K562 (cell line): ENCODE data around the gene ERICH6. TPM values are rescaled to one million over a fixed set of nuclear protein-coding genes. Genes with fewer than 3 reads are reported as not detected.

Experiments
- BDP1 ChIP-seq: IDR thresholded peaks from 3 replicates; pipeline ENCODE4 v1.6.1; 2011; ENCODE audit not compliant: insufficient read length, insufficient read depth
- MAFK ChIP-seq: IDR thresholded peaks from 2 replicates; pipeline ENCODE4 v1.6.1; 2011; ENCODE audit warnings: low read length, improper control_type of control experiment
- MTA3 ChIP-seq: fragments of 450-650 bp; formaldehyde crosslinking; IDR thresholded peaks from 2 replicates; pipeline ENCODE4 v1.6.1; 2017; ENCODE audit warnings: mild to moderate bottlenecking, borderline replicate concordance
- NFRKB ChIP-seq: fragments of 450-650 bp; IDR thresholded peaks from 2 replicates; pipeline ENCODE4 v1.6.1; 2016; ENCODE audit warnings: low read depth
- ZC3H4 ChIP-seq: sonication (generic); formaldehyde crosslinking; IDR thresholded peaks from 2 replicates; pipeline ENCODE4 v1.9.0; 2021; ENCODE audit warnings: missing genetic modification reagents, borderline replicate concordance
- ZNF23 ChIP-seq: fragments of 250-450 bp; sonication (Bioruptor Pico); IDR thresholded peaks from 2 replicates; pipeline ENCODE4 v1.4.0; 2020; ENCODE audit warnings: mild to moderate bottlenecking
- ZNF354B ChIP-seq: fragments of 250-450 bp; sonication (Bioruptor Pico); IDR thresholded peaks from 2 replicates; pipeline ENCODE4 v1.4.0; 2020
- ZNF589 ChIP-seq: fragments of 200-800 bp; sonication (Bioruptor generic); IDR thresholded peaks from 2 replicates; pipeline ENCODE4 v1.6.1; 2016; ENCODE audit warnings: low read depth, missing genetic modification characterization, missing compliant biosample characterization
- polyA plus RNA-seq, 8 experiments: library from polyadenylated mRNA; depleted of rRNA in 4 of 8; stranded (reverse) in 5 of 8; unstranded in 3 of 8; fragments of >200 nt; fragmentation: Nextera tagmentation in 2 of 8; fragmentation: Illumina TruSeq in 1 of 8; extraction: Ambion mirVana in 2 of 8; extraction: Trizol in 1 of 8; gene quantifications; 2 replicates each; pipeline versions ENCODE4 v1.2.1 to v1.2.3, GENCODE V29; 2011 to 2014; ENCODE audit warnings: inconsistent platforms in 1 of 8, missing spikeins in 1 of 8
- total RNA-seq, 7 experiments: library from RNA; depleted of rRNA in 6 of 7; stranded (reverse); fragments of >200 nt in 6 of 7; fragmentation: Illumina TruSeq in 2 of 7; extraction: Trizol in 2 of 7; gene quantifications; 2 replicates each; pipeline versions ENCODE4 v1.2.1 to v1.2.3, GENCODE V29; 2011 to 2021; ENCODE audit warnings: low replicate concordance in 1 of 7
- TF ChIP-seq, protein P1 (sequence below): fragments of 450-650 bp; IDR thresholded peaks from 2 replicates; pipeline ENCODE4 v1.6.1; 2017; ENCODE audit warnings: antibody characterized with exemption, mild to moderate bottlenecking

Gene ERICH6
- total and polyA plus RNA-seq, 9 of the 15 experiments (the other 6 are each of a cell fraction or from before 2014, with no cell fraction given) = not detected

DNA sequence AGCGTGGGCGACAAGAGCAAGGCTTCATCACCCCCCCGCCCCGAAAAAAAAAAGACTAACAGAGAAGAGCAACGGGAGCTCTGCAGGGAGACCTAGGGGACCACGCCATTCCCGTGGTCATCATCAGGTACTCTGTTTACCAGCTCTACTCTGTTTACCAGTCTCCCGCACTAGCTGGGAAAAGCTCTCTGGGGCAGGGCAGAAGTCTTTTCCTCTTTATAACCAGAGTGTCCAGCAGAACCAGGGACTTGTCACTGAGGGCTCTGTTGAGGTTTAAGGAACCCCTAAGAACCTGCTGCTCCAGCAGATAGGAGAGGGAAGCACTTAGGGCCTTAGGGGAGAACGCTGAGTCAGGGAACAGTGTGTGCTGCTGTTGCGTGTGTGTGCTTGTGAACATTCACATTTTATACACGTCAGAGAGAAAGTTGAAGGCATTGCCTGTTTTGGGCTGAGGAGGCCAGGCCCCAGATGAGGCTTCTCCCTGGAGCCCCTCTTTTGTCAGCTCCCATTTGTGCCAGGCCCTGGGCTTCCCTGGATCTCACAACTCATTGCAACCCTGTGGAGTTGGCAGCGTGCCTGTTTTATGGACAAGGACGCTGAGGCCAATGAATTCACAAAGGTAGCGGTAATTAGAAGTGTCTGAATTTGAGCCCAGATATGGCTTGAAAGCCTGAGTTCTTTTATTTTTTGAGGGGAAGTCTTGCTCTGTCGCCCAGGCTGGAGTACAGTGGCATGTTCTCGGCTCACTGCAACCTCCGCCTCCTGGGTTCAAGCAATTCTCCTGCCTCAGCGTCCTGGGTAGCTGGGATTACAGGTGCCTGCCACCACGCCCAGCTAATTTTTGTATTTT lies 24.2 kb upstream of the ERICH6 start (continued):
- TF ChIP-seq MTA3 (peak; percentile 50; the same call in 1 of the 2 replicates), MAFK (peak; percentile 95), ZC3H4 (CRISPR knock-in tag) (no peak), NFRKB (peak; percentile 63), ZNF23 (CRISPR knock-in tag) (no peak), ZNF589 (CRISPR knock-in tag) (0 out of 2 replicates have a peak, but pooled peaks have one; percentile 35), ZNF354B (CRISPR knock-in tag) (no peak), BDP1 (no peak)
- TF ChIP-seq, protein P1, sequence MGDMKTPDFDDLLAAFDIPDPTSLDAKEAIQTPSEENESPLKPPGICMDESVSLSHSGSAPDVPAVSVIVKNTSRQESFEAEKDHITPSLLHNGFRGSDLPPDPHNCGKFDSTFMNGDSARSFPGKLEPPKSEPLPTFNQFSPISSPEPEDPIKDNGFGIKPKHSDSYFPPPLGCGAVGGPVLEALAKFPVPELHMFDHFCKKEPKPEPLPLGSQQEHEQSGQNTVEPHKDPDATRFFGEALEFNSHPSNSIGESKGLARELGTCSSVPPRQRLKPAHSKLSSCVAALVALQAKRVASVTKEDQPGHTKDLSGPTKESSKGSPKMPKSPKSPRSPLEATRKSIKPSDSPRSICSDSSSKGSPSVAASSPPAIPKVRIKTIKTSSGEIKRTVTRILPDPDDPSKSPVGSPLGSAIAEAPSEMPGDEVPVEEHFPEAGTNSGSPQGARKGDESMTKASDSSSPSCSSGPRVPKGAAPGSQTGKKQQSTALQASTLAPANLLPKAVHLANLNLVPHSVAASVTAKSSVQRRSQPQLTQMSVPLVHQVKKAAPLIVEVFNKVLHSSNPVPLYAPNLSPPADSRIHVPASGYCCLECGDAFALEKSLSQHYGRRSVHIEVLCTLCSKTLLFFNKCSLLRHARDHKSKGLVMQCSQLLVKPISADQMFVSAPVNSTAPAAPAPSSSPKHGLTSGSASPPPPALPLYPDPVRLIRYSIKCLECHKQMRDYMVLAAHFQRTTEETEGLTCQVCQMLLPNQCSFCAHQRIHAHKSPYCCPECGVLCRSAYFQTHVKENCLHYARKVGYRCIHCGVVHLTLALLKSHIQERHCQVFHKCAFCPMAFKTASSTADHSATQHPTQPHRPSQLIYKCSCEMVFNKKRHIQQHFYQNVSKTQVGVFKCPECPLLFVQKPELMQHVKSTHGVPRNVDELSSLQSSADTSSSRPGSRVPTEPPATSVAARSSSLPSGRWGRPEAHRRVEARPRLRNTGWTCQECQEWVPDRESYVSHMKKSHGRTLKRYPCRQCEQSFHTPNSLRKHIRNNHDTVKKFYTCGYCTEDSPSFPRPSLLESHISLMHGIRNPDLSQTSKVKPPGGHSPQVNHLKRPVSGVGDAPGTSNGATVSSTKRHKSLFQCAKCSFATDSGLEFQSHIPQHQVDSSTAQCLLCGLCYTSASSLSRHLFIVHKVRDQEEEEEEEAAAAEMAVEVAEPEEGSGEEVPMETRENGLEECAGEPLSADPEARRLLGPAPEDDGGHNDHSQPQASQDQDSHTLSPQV = peak; percentile 93
